HG03354 (cell line): Measurements from ENCODE around the gene TNFRSF1A.
"Not testable (repeated sequence)": the region's sequence is repeated elsewhere in the genome, so short reads cannot be mapped to it uniquely, and the experiment has no call there.

Experiments used
- ATAC-seq: cut with Tn5 transposase; IDR thresholded peaks from one replicate; pipeline ENCODE4 v1.9.1; 2021; ENCODE audit warnings: mild to moderate bottlenecking; ENCODE audit not compliant: unreplicated experiment, poor library complexity, severe bottlenecking

The TNFRSF1A gene

GRCh38 chr12:6313326-6313940 is 28.4 kb downstream of the TNFRSF1A start:
- ATAC-seq, result no peak

DNA sequence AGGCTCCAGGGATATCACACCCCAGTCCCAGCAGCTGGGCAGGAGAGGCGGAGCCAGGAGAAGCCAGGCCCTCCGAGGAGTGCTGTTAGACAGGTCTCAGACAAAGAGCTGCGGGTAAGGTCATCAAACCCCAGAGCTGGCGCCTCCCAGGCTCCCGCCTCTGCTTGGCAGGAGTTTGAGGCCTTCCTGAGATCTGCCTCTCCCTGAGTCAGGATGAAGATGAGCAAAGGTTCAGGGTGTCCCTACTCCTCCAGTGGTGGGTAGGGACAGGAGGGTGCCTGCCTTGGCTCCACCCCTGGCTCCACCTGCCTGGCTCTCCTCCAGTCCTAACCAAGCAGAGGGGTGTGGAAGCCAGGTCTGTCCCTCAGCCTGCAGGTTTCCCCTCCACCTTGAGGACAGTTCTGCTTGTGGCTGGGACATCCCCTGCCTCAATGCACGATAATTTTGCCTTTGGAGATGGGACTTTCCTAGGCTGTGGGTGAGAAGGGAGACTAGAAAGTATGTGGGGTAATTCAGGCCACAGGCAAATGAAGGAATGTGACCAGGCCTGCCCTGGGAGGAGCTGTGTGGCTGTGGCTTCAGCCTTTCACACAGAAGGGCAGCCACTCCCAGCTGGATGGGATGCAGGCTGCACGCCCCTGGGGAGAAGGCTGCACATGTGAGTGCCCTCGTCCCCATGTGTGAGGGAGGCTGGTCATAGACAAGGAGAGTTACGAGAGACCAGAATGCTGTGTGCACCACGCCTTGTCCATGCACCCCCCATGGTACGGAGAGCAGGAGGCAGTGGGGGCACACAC is 29.1 kb downstream of the TNFRSF1A start:
- ATAC-seq, result no peak

DNA sequence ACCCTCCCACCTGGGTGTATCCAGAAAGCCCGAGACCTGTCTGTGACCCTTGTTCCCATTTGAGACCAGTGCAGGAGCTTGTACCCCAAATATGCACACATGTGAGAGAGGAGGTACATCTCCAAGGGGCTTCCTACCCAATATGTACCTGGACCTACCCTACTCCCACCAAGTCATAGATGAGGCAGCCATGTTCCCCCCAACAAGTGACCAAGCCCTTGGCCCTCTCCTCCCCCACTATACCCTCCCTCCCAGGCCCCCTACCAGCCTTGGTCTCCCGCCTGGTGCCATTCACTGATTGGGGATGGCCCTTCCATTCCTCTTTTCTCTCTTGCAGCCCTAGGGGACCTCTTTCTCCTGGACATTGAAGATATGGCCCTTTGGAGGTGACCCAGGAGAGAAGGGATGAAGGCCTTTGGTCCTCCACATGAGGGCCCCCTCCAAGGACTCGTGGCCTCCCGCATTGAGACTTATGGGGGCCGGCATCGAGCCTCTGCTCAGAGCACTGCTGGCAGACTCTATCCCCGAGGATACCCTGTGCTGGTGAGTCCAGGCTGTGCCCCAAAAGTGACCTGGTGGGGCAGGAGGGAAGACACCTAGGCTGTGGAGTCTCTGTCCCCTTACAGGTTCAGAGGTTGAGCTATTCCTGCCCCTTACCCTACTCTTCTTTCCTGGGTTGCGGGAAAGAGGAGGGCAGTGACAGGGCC is 29.9 kb downstream of the TNFRSF1A start:
- no peak for ATAC-seq

DNA sequence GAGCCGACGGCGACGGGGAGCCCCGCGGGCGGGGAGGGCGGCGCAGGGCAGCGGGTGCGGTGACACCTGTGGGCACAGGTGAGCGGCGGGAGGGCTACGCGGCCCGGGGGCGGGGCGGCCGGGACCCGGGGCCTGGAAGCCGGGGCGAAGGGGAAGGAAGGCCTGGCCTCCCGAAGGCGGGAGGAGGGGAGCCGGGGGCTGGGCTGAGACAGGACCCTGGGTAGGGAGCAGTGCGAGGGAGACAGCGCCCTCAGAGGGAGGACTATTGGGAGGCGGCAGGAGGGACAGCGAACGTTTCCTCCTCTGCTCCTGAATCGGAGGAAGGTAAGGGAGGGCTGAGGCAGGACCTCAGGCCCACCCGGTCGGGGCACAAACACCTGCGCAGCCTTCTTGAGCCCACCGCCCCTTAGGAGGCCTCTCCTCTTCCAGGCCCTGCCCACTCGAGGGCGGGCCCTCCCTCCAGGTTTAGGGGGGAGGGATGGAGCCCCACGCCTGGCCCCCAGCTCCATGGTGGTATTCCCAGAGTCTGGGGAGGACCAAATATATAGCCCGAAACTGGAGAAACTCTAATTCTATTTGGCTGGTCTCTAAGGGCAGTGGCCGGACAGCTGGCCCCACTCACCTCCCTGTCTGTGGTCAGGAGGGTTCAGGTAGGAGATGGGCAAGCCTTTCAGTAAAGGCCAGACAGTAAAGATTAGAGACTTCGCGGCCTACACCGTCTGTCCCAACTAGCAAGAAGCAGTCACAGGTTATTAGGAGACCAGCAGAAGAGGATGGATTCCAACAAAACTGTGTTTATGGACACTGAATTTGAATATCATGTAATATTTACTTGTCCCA is 30.9 kb downstream of the TNFRSF1A start:
- no peak for ATAC-seq

- ATAC-seq, result no peak
Measured at GRCh38 chr12:6307529-6307928, 34.3 kb downstream of the TNFRSF1A start.

DNA sequence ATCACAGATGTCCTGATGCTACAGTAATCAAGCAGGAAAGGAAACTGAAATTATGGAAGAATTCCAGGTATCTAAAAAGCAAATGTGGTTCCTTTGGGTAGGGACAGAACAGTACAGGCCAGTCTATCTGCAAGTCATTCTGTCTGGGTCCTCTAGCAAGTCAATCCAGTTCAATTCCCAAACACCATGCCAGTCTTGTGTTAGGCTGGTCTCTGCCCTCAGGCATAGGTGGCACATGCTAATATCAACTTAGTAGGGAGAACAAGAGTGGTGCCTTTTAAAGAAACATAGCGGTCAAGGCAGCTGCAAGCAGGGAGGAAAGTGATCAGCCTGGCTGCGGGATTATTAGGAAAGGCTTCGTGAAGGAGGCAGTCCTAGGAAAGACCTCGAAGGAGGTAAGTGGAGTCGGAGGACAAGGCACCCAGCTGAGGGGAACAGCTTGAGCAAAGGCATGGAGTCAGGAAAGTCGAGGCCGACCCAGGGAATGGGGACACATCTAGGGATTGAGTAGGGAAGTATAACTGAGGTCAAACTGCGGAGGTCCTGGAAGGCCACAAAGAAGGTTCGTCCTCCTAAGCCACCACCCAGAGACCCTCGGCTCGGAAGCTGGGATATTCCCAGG is 35.2 kb downstream of the TNFRSF1A start:
- no peak for ATAC-seq

GRCh38 chr12:6306151-6306550 is 35.7 kb downstream of the TNFRSF1A start:
- no peak for ATAC-seq

- no peak for ATAC-seq
Measured at GRCh38 chr12:6303071-6303470, 38.8 kb downstream of the TNFRSF1A start.

GRCh38 chr12:6302621-6303020 is 39.3 kb downstream of the TNFRSF1A start:
- ATAC-seq, result no peak

GRCh38 chr12:6301721-6302120 is 40.2 kb downstream of the TNFRSF1A start:
- no peak for ATAC-seq

DNA sequence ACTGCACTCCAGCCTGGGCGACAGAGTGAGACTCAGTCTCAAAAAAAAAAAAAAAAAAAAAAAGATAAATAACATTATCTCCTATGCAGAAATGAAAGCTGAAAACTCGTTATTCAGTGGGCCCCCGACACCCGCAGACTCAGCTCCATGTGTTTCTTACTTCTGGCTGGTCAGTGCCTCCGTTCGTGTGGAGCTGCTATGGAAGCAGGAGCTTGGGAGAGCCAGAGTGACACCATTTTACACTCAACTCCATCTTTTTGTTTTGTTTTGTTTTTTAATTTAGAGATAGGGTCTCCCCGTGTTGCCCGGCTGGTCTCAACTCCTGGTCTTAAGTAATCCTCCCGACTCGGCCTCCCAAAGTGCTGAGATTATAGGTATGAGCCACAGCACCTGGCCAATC is 44.7 kb downstream of the TNFRSF1A start:
- no peak for ATAC-seq

DNA sequence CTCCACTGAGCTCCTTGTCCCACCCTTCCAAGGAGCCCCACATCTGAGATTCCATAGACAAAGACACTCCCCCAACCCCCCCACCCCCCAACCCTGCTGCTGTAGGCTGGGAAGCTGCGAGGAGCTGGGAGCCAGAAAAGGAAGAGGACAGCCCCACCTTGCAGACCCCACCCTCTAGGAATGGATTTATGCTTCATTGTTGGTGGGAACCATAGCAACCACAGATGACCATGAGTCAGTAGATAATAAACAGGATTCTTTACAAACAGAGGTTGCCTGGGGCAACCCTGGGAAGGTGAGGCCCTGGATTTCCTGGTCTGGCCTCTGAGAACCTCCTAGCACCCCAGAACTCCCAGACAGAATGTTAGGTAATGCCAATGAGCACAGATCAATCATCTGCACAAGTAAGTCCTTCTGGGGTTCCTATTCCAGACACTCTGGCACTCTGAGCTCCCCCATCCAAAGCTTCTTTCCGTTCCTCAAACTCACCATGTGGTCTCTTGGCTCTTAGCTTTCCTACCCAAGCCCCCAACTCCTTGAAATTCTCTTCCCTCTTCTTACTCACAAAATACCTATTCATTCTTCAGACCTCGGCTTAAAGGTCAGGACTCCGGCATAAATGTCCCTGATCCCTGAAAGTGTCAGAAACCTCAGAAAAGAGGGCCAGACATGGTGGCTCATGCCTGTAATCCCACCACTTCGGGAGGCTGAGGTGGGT is 46.6 kb downstream of the TNFRSF1A start:
- ATAC-seq, result no peak

- no peak for ATAC-seq
Measured at GRCh38 chr12:6294156-6295093, 47.5 kb downstream of the TNFRSF1A start.

DNA sequence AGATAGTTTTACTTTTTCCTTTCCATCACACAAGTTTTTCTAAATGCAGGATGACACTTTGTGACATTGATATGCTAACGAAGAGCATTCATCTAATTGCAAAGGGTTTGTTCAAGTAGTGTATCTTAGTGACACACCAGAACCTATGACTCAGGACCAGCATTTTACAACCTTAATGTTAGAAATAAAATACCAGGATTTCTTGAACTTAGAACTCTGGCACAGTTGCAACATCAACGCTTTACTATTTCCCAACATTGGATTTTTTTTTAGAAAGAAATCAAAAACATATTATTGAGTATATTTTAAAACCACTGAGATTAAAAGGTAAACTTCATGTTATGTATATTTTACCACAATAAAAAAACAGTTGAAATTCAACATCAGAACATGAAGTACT is 49.3 kb downstream of the TNFRSF1A start:
- no peak for ATAC-seq

GRCh38 chr12:6289906-6290305 is 52.0 kb downstream of the TNFRSF1A start:
- not testable (repeated sequence) for ATAC-seq

GRCh38 chr12:6289081-6289480 is 52.8 kb downstream of the TNFRSF1A start:
- not testable (repeated sequence) for ATAC-seq

- no peak for ATAC-seq
Measured at GRCh38 chr12:6288235-6288634, 53.6 kb downstream of the TNFRSF1A start.
